ENCODE measurements around the gene HOXA3. TPM values are rescaled to one million over a fixed set of nuclear protein-coding genes. Genes with fewer than 3 reads are reported as not detected.

HOXA3 gene
- total RNA-seq, 1 experiment from 2014 or later = not detected

DNA sequence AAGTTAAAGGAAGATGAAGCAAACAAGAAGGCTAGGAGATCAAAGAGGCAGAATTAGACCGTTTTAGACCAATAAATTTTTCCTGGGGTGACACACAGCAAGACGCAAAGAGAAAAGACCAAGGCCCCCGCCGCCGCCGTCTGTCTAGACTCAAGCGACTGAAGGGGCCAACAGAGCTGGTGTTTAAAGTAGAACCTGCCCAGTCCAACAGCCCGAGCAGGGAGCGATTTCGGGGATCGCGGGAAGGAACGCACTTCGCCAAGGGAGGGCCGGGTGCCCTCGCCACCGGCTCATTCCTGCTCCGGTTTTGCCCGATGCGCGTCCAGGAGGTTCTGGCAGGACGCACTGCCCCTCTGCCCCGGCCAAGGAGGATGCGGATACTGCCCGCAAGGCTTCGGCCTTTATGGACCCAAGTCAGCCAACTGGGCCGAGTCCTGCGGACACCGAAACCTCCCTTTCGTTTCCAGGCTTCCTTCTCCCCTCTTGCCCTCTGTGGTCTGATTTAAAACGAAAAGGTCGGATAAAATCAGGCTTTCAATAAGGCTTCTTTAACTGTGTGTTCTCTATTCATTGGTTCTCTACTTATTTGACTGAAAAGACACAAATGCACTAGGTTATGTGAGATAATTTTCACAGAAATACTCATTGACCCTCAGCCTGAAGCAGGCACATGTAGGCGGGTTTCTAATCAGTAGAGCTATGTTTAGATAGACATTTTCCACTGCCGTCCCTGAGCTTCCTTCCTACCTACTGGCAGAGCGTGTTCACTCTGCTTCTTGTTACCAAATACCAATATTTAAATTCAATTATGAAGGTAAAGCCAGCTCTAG, 6.3 kb upstream of the HOXA3 start (continued):
- TF ChIP-seq, protein P1, sequence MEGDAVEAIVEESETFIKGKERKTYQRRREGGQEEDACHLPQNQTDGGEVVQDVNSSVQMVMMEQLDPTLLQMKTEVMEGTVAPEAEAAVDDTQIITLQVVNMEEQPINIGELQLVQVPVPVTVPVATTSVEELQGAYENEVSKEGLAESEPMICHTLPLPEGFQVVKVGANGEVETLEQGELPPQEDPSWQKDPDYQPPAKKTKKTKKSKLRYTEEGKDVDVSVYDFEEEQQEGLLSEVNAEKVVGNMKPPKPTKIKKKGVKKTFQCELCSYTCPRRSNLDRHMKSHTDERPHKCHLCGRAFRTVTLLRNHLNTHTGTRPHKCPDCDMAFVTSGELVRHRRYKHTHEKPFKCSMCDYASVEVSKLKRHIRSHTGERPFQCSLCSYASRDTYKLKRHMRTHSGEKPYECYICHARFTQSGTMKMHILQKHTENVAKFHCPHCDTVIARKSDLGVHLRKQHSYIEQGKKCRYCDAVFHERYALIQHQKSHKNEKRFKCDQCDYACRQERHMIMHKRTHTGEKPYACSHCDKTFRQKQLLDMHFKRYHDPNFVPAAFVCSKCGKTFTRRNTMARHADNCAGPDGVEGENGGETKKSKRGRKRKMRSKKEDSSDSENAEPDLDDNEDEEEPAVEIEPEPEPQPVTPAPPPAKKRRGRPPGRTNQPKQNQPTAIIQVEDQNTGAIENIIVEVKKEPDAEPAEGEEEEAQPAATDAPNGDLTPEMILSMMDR (IDR thresholded peaks at IDR 0.05) = no peak
- TF ChIP-seq EMX1 (CRISPR knock-in tag; IDR thresholded peaks at IDR 0.05) = no peak
- TF ChIP-seq SOX15 (CRISPR knock-in tag; IDR thresholded peaks at IDR 0.05) = no peak
- TF ChIP-seq ZNF138 (CRISPR knock-in tag; conservative IDR thresholded peaks at IDR 0.05) = no peak
- TF ChIP-seq TP53 (CRISPR knock-in tag; IDR thresholded peaks at IDR 0.05) = no peak
- TF ChIP-seq, protein P2, sequence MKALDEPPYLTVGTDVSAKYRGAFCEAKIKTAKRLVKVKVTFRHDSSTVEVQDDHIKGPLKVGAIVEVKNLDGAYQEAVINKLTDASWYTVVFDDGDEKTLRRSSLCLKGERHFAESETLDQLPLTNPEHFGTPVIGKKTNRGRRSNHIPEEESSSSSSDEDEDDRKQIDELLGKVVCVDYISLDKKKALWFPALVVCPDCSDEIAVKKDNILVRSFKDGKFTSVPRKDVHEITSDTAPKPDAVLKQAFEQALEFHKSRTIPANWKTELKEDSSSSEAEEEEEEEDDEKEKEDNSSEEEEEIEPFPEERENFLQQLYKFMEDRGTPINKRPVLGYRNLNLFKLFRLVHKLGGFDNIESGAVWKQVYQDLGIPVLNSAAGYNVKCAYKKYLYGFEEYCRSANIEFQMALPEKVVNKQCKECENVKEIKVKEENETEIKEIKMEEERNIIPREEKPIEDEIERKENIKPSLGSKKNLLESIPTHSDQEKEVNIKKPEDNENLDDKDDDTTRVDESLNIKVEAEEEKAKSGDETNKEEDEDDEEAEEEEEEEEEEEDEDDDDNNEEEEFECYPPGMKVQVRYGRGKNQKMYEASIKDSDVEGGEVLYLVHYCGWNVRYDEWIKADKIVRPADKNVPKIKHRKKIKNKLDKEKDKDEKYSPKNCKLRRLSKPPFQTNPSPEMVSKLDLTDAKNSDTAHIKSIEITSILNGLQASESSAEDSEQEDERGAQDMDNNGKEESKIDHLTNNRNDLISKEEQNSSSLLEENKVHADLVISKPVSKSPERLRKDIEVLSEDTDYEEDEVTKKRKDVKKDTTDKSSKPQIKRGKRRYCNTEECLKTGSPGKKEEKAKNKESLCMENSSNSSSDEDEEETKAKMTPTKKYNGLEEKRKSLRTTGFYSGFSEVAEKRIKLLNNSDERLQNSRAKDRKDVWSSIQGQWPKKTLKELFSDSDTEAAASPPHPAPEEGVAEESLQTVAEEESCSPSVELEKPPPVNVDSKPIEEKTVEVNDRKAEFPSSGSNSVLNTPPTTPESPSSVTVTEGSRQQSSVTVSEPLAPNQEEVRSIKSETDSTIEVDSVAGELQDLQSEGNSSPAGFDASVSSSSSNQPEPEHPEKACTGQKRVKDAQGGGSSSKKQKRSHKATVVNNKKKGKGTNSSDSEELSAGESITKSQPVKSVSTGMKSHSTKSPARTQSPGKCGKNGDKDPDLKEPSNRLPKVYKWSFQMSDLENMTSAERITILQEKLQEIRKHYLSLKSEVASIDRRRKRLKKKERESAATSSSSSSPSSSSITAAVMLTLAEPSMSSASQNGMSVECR (CRISPR knock-in tag; IDR thresholded peaks at IDR 0.05; ENCODE audit: borderline replicate concordance) = no peak

DNA sequence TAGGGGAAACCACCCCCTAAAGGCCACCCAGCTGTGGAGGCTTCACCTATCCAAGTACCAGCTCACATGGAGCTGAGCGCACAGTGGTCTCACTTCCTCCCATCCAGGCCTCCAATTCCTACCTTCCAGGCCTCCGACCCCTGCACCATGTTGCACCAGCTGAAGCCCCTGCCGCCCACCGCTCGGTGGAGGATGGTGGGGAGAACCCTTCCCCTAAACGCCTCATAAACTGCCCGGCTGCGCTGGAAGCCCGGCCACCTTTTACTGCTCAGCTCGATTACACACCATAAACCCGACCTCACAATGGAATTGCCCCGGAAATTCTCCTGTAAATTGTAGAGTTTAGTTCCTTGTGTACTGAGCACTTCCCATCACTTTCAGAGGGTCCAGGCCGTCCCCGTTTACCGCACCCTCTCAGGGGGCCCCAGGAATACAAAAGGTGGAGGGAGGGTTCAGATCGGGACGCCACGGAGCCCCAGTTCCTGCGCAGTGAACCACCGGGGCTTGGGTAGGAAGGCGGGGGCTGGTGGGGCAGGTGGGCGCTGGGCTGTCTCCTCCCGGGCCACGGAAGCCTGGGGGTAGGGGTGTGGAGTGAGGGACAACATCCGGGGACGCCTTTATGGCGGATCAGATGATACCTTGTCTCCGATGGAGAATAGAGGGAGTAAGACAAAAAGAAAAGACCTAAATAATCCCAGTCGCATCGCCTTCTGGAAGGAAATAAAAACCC, 5.5 kb upstream of the HOXA3 start:
- H3K4me3 Mint-ChIP-seq = no peak overlapping the region
- TF ChIP-seq ZBTB21 (CRISPR knock-in tag; IDR thresholded peaks at IDR 0.05; ENCODE audit: borderline replicate concordance) (no peak), ZNF396 (CRISPR knock-in tag; IDR thresholded peaks at IDR 0.05; ENCODE audit: borderline replicate concordance) (no peak), TCF7 (CRISPR knock-in tag; IDR thresholded peaks at IDR 0.05; ENCODE audit: low read depth) (no peak), NR1H2 (CRISPR knock-in tag; IDR thresholded peaks at IDR 0.05) (no peak), ZNF317 (CRISPR knock-in tag; IDR thresholded peaks at IDR 0.05; ENCODE audit: borderline replicate concordance, low read depth) (no peak)
- TF ChIP-seq, protein P3, sequence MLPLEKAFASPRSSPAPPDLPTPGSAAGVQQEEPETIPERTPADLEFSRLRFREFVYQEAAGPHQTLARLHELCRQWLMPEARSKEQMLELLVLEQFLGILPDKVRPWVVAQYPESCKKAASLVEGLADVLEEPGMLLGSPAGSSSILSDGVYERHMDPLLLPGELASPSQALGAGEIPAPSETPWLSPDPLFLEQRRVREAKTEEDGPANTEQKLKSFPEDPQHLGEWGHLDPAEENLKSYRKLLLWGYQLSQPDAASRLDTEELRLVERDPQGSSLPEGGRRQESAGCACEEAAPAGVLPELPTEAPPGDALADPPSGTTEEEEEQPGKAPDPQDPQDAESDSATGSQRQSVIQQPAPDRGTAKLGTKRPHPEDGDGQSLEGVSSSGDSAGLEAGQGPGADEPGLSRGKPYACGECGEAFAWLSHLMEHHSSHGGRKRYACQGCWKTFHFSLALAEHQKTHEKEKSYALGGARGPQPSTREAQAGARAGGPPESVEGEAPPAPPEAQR (CRISPR knock-in tag; IDR thresholded peaks at IDR 0.05) = no peak
- TF ChIP-seq, protein P4, sequence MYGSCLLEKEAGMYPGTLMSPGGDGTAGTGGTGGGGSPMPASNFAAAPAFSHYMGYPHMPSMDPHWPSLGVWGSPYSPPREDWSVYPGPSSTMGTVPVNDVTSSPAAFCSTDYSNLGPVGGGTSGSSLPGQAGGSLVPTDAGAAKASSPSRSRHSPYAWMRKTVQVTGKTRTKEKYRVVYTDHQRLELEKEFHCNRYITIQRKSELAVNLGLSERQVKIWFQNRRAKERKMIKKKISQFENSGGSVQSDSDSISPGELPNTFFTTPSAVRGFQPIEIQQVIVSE (CRISPR knock-in tag; IDR thresholded peaks at IDR 0.05; ENCODE audit: borderline replicate concordance) = no peak
- ChIA-PET CTCF (interaction anchor here (1.4 to 1.5 kb wide), 2 partner anchors 15 to 788 kb away, joined by 3 to 8 read pairs; partner anchors contain the start of gene HOXA5), POLR2A (interaction anchor here (0.6 kb wide), 1 partner anchor 61 kb away, joined by 3 read pairs; no protein-coding TSS in a partner anchor)
- no peak overlapping the region for H3K27ac Mint-ChIP-seq
- H3K9me3 Mint-ChIP-seq = no peaks in the 10 kb centered on the region
- DNase-seq (ENCODE audit: low spot score) (no peak), ATAC-seq (no peak)
- peaks cover 100% of the 10 kb centered on the region for H3K27me3 Mint-ChIP-seq (ENCODE audit: low read depth)
- peaks cover 10% of the 10 kb centered on the region for H3K4me1 Mint-ChIP-seq
- peaks cover 3% of the 10 kb centered on the region for H3K36me3 Mint-ChIP-seq

Measured in WTC11 (cell line).